ENCODE measurements around the gene SACM1L.

The SACM1L gene

GRCh38 chr3:45666757-45667431 lies 22.3 kb upstream of the SACM1L start:
- peak; percentile 61 for DNase-seq (ENCODE audit: low read depth)

GRCh38 chr3:45667569-45667934 lies 21.6 kb upstream of the SACM1L start:
- no peak overlapping the region for H3K4me3 ChIP-seq (ENCODE audit: low read length)
- no peak for DNase-seq (ENCODE audit: low read depth)
- no peak for TF ChIP-seq CTCF (conservative IDR thresholded peaks at IDR 0.05; ENCODE audit: low read length)

More at GRCh38 chr3:45666757-45667431, 22.3 kb upstream of the SACM1L start:
- H3K4me3 ChIP-seq (ENCODE audit: low read length): no peak overlapping the region
- TF ChIP-seq CTCF (conservative IDR thresholded peaks at IDR 0.05; ENCODE audit: low read length): no peak

GRCh38 chr3:45670436-45670835 lies 18.8 kb upstream of the SACM1L start:
- DNase-seq (ENCODE audit: low read depth): no peak
- no peak for TF ChIP-seq CTCF (conservative IDR thresholded peaks at IDR 0.05; ENCODE audit: low read length)
- H3K4me3 ChIP-seq (ENCODE audit: low read length): no peak overlapping the region

- peak; percentile 96 for DNase-seq (ENCODE audit: low read depth)
- peak; percentile 28; the same call in 1 of the 2 replicates for TF ChIP-seq CTCF (conservative IDR thresholded peaks at IDR 0.05; ENCODE audit: low read length)
- H3K4me3 ChIP-seq (ENCODE audit: low read length): no peak overlapping the region
These were observed 18.2 kb upstream of the SACM1L start for GRCh38 chr3:45670991-45671390.

GRCh38 chr3:45673273-45673672 lies 15.9 kb upstream of the SACM1L start:
- no peak for DNase-seq (ENCODE audit: low read depth)
- no peak overlapping the region for H3K4me3 ChIP-seq (ENCODE audit: low read length)
- no peak for TF ChIP-seq CTCF (conservative IDR thresholded peaks at IDR 0.05; ENCODE audit: low read length)

- DNase-seq (ENCODE audit: low read depth): no peak
- no peak for TF ChIP-seq CTCF (conservative IDR thresholded peaks at IDR 0.05; ENCODE audit: low read length)
- H3K4me3 ChIP-seq (ENCODE audit: low read length): no peak overlapping the region
These were observed 12.7 kb upstream of the SACM1L start for GRCh38 chr3:45676325-45677032.

- peak; percentile 83 for DNase-seq (ENCODE audit: low read depth)
- no peak overlapping the region for H3K4me3 ChIP-seq (ENCODE audit: low read length)
- no peak for TF ChIP-seq CTCF (conservative IDR thresholded peaks at IDR 0.05; ENCODE audit: low read length)
These were observed 12.2 kb upstream of the SACM1L start for GRCh38 chr3:45677033-45677446.
